HG02759 (cell line): ENCODE measurements around the gene NEK10.

Experiments
- ATAC-seq: cut with Tn5 transposase; IDR thresholded peaks from one replicate; pipeline ENCODE4 v1.9.1; 2021; ENCODE audit warnings: mild to moderate bottlenecking, moderate library complexity; ENCODE audit not compliant: unreplicated experiment

Gene NEK10

DNA sequence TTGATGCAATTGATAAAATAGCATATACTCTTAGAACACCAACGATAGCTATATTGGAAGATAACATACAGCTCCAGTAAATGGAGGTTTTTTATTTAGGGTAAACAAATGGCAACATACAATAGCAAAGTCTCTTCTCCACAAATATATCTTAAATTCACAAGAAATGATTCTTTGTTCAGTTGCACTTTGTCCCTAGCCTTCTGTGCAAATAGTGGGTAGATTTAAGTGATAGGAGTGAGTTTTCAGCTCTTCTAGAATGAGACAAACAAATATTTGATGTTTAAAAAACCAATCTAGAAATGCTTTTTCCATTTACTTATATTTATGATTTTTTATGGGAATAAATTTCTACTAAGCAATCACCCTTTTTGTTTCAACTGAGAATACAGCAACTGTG, 253.8 kb downstream of the NEK10 start:
- ATAC-seq: no peak

DNA sequence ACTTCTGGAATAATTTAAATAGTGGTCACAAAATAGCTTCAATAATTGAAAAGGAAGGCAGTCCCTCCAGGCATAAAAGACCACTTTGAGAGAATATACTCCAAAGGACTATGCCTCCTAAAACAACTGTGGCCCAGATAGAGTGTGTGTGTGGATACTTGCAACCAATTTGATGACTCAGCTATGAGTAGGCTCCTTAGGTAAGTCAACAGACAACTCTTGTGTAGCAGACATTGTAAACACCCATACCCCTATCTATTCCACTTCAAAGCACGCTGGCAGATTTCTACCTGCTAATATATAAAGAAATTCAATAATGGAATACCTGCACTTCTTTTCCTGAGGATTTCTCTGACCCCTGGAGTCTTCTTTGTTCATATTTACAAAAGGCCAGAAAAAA, 254.5 kb downstream of the NEK10 start:
- no peak for ATAC-seq

DNA sequence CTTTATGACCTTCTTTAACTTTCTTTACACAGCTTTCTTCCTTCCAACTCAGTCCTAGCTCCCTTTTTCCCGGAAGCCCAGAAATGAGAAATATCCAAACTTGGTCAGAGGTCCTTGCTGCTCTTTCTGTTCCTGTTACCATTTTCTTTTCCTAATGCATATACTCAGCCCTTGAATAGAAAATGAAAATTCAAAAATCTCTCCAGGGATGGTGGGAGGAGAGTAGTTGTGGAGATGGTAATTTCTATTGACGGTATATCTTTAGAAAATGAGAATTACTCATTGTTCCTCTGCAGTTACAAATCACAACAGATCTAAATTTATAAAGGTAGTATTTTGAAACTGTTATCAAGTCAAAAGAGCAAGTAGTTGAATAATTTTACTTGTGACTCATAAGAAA, 255.1 kb downstream of the NEK10 start:
- ATAC-seq: no peak

DNA sequence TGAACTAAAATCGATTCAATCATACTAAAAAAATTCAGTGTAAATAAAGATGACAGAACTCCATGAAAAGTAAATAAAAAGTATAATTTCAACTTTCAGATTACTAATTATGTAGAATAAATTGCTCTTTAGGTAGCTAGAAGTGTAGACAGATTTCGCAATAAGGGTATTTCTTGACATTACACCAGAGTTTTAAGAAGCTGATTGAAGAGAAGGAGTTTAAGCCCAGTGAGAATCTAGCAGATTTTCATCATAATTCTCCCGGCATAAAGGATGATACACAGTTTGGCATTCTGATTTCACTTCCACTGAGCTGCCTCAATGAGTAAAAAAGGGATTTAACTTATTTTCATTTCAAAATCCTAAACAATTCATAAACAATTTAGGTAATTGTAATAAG, 259.2 kb downstream of the NEK10 start:
- no peak for ATAC-seq

DNA sequence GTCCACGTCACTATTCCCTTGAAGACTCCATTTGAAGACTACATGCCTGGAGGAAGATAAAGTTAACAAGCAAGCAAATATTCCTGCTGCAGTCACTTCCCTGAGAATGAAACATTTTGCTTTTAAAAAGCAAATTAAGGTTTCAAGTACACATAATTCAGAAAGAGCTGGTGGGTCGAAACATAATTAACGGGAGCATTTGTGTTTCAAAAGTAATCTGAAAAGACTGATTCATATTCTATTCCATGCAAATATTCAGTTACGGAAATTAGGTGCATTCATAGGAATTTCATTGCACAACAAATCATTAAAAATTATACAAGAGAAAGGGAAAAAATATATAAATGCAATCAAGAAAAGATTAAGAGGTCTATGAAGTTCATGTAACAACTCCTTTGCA, 260.9 kb downstream of the NEK10 start:
- ATAC-seq: no peak

DNA sequence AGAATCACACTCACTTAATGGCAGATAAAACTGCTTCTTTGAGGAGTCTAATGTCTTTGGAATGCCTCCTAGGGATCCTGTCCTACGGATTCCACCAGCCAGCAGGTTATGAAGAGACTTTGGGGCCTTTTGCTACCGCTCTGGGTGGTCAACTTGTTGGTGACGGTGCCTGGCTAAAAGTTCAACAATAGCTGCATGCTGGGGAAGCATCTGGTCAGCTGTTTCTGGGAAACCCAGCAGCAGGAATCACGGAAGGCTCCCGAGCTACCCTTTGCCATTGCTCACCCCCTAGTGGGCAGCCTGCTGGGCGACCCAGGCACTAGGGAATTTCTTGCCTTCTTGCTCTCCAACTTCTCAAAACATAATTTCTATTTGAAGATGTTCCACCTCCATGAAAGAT, 263.3 kb downstream of the NEK10 start:
- no peak for ATAC-seq

DNA sequence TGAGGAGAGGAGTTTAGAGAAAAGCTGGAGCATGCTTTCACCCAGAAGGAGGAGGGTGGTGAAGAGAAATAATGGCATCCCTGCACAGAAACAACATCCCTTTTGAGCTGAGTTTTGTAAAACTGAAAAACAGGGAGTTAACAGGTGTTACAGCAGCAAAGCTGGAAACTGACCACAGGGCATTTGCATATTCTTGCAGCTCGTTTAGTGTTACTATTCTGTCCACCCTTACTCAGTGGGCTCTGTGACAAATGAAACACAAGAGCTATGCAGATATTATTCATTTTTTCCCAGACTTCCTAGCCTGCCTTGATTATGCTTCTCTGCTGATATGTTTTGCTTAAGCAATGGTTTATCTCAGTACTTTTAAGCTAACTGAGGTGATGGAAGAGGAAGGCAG, 272.0 kb downstream of the NEK10 start:
- ATAC-seq: no peak

DNA sequence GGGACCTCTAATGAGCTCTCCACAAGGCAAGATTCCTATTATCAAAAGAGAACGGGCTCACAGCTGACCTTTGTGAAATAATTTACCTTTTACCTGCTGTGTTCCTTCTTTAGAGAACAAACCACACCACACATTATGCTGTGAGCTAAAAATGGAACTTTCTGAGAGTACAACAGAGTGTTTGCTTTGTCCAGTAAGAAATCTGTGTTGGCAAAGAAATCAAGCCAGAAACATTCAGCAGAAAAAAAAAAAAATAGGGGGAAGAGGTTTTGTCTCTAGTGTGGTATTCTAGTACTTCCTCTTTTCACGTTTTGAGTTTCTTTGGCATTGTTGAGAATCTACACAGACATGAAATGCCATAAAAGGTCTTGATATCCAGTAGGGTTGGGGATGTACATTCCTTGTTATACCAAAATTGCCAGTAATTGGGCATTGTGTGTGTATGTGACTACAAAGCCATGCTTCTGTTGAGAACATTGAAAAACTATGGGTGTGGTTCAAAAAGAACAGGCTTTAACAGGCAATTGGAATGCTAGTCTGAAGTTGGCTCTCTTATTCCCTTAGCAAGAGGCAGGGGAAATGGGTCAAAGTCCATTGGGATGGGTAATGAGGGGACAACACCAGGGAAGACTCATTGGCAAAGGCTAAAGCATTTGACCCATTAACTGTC, 273.5 kb downstream of the NEK10 start:
- no peak for ATAC-seq

DNA sequence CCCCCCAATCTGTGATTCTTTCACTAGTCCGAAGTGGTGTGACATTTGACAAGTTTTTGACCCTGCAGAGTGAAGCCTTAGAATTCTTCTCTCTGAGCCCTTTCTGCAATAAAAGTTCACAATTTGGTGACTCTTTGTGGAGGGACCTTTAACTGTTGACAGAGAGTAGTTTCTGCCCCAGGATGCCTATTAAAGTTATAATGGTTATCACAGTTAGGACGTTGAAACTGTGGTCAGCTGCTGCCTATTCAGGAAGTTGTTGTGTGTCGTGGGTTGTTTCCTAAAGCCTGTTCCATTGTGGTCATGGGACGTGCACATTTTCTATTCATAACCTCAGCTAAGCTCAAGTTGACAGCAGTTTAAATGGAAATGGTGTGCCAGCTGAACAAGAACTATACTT, 274.5 kb downstream of the NEK10 start:
- ATAC-seq: no peak

DNA sequence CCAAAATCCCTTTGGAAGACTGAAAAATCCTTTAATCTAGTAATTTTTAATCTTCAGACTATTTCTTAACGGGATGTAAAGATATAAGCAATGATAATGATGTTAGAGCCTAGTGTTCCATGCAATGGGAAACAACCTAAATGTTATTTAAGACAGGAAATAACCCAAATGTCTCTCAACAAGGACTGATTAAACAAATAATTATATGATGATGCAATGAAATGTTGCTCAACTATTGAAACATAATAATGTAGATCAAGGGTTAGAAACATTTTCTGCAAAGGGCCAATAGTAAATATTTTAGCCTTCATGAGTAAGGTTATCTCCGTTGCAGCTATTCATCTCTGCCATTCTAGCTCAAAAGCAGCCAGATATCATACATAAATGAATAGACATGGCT, 275.4 kb downstream of the NEK10 start:
- ATAC-seq: no peak

DNA sequence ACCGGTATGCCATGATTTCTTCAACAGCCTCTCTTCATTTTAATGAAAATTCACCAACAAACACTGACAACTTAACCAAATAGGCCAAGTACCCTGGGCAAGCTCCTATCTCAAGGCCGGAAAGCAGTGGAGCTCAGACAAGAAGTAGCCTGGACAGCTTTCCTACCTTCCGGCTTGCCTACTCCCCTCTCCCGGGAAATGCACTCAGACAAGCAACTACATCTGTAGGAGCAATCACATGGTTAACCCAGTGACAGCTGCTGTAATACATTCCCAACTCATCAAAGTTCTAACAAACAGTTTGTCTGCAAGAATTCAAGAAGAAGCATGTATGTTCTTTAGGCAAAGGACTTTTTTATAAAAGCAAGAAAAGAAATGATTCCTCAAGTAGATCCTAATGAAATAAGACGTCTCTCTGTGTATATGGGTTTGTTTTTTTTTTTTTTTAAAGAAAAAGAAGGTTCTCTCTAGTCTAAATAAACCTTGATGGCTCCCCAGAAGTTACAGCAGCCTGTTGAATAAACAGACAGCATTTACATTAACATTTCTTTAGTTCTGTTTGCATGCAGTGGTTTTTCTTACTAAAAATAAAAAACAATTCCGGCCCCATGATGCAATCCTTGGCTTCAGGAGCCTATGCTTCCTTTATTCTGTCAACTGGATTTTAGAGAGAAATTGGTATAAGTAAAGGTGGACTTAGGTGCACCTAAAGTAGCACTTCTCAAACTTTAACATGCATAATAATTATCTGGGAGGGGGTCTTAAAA, 278.7 kb downstream of the NEK10 start:
- ATAC-seq: no peak

DNA sequence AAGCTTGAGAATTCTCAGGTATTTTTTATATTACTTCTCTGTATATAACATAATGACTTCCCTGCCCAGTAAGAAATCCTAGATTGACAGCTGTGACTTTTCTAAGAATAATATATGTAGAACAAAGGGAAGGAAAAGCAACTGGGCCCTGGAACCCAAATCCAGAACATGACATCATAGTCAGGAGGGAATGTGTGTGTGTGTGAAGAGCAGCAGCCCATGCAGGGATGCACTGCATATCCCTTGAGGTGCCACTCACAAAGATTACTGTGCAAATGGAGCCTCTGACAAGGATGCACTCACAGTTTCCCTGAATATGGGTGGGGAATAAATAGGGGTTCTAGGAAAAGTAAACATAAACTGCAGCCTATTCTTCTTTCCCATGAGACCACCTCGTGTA, 279.5 kb downstream of the NEK10 start:
- ATAC-seq: no peak

DNA sequence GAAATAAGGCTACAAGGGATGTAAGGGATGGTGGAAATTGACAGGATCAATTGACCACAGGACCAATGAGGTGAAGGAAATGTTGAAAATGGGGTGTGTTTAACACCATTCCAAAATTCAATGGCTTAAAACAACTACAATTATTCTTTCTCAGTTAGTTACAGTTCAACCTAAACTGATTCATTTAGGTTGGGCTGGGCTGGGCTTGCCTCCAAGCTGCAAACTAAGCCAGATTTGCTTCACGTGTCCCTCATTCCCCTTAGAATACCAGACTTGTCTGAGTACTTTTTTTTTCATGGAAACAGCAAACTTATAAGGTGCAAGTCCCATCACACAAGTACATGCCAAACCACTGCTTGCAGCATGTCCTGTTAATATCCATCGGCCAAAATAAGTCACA, 280.1 kb downstream of the NEK10 start:
- ATAC-seq: no peak

DNA sequence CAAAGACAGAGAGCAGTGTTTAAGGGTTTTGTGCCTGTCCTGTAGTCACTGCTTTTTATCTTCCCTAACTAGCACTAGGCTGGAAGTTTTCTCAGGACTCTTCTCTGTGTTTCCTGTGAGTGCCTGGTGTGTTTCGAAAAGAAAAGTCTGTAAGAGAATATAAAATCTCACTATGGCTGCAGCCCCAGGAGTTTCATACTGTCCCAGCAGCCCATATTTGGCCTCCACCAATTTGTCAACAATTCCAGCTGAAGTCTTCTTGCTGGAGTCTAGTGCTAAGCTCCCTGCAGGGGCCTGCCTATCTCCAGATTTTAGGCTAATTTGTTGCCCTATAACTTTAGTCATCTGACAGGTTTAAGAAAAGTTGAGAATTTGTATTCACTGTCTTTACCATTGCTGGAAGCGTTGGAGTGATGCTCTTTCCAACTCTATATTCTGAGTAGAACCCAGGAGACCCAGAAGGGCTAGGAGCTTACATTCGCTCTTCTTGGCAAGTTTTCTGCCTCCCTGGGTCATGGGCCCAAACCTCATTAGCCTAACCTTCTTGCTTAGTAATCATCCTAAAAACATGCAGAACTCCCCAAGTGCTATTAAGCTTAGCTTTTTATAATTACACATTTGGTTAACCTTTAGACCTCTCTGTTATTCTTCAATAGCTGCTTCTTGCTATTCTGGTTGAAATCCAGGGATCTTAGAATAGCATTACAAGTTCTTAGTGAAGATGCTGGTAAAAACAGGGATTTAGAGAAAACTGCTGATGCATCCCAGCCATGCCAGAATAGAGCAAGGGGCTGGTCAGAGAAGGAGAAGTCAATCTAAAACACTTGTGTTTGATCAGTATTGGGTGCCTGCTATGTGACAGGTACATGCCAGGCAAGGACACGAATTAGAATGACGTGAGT, 283.1 kb downstream of the NEK10 start:
- no peak for ATAC-seq

DNA sequence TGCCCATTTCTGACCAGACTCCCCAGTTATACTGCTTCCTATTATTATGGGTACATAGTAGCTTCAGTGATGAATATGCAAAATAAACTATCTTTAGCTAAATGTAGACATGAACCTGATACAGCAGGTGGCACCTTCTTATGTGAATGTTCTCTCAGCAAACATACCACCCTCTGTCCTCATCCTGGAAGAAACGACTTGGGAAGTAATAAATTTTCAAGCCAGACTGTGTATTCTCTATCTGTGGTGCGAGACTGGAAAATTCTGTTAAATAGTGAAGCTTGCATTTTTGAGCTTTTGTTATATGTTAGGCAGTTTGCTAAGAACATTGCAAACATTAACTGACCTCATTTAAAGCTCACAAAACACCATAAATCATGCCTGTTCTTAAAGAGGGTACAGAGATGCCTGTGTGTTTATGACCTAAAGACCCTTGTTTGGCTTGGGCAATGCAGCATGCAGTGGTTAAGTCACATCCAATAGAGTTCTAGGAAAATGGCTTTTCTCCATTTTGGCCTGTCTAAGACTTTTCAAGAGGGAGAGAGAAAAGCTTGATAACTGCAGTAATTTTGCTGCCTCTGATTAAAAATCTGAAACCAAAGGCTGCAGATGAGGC, 287.1 kb downstream of the NEK10 start:
- no peak for ATAC-seq

DNA sequence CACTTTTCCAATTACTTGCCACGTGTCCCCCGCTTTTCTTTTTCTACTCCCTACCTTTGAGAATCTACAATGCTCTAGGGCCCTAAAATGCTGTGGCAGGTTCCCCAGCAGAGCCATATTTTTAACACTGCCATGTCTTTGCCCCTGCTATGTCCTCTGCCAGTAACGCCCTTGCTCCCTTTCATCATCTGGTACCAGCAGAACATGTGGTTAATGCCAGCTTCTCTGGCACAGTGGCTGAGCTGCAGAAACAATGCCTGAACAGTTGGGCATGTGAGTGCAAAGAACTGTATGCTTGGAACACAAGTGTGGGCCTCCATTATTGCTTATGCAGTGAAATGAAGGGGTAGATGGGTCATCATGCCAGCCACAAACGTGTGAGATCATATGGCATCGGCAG, 287.6 kb downstream of the NEK10 start:
- ATAC-seq: no peak

DNA sequence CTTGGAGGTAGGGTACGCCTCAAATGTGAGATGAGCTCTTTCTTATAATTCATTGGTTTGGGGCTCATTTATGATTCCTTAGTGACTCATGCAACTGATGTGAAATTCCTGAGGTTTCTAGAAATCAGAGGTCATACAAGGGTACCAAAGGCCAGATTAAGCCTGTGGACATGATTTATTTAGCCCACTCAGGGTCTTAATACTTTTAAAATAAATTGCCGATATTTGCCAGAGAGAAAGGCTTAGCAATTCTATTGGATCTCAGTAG, 289.0 kb downstream of the NEK10 start:
- no peak for ATAC-seq

DNA sequence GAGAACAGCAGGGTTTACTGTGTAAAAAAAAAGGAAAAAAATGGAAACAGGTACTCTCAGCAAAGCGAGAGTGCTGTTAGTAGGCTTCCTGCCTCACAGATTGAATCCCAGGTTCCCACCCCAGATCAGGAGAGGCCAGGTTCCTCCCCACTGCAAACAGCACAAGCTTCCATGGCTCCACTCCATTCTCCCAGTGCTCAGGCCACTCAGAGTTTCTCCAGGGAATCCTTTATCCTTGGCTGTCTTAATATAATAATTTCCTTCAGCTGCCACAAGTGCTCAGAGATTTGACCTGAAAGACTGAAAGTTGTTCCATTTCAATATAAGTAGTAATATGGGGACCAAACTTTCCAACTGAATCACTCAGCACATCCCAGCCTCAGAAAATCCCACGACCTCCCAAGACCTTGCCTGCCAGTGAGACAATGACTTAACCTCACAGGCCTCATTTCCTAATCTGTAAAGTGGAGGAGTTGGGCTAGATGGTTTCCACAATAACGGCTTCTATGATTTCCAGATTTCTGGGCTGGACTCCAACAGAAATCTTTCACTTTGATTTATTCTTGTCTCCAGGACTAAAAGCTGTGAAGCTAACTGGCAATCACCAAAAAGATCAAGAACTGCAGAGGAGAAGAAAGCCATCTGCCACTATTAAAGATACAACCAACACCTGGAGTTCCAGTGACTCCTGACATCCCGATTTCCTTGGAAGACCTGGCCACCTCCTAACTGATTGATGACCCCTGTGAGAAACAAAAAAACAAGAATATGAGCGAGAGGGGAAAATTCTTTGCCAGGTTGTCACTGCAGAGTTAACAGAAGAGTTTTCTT, 289.5 kb downstream of the NEK10 start:
- no peak for ATAC-seq

DNA sequence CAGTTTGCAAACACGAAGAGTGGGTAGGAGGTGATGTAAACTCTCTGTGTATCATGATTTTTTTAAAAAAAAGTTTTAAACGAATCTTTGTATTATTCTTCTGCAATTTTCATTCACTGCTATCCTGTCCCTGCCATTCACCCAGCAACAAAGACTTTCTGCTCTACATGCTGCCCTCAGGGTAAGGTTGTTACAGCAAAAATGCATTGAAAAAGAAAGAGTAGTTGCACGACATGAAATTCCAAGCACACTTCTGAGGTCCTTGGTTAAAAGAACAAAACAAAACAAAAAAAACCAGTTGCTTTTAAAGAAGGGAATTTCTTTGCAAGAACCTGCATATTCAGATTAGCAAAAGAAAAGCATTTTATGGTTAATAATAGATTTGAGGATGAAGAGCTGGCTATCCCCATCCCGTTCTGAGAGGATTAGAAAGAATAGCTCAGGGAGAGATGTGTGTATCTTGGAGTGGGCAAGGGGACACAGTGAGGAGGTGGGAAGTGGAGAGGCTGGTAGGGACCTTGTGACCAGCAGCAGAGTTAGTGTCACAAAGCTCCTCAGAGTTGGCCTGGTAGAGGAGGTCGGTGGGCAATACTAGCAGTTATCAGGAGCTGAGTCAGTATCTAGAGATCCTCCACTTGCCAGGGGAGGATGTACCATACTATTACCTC, 290.8 kb downstream of the NEK10 start:
- ATAC-seq: no peak
